VCaP (cell line): Measurements from ENCODE around the gene SLC9A9.

Experiments
- H3K27ac ChIP-seq: fragments of 450-650 bp; 2 replicates; pipeline ENCODE4 v1.5.1; 2017
- CTCF ChIP-seq: fragments of 450-650 bp; conservative IDR thresholded peaks from 2 replicates; pipeline ENCODE4 v1.5.1; 2017; ENCODE audit warnings: mild to moderate bottlenecking, moderate library complexity

The SLC9A9 gene

GRCh38 chr3:143480344-143480743 is 367.9 kb downstream of the SLC9A9 start:
- no peak for TF ChIP-seq CTCF
- H3K27ac ChIP-seq, result no peak overlapping the region

GRCh38 chr3:143479727-143480126 is 368.5 kb downstream of the SLC9A9 start:
- TF ChIP-seq CTCF, result no peak
- H3K27ac ChIP-seq, result no peak overlapping the region

- TF ChIP-seq CTCF, result no peak
Measured at GRCh38 chr3:143478115-143478693, 370.1 kb downstream of the SLC9A9 start.

GRCh38 chr3:143476965-143477640 is 371.2 kb downstream of the SLC9A9 start:
- no peak overlapping the region for H3K27ac ChIP-seq
- TF ChIP-seq CTCF, result no peak

More at GRCh38 chr3:143478115-143478693, 370.1 kb downstream of the SLC9A9 start:
- H3K27ac ChIP-seq, result no peak overlapping the region

- TF ChIP-seq CTCF, result no peak
- no peak overlapping the region for H3K27ac ChIP-seq
Measured at GRCh38 chr3:143475981-143476380, 372.3 kb downstream of the SLC9A9 start.

GRCh38 chr3:143472731-143473523 is 375.3 kb downstream of the SLC9A9 start:
- H3K27ac ChIP-seq, result no peak overlapping the region
- no peak for TF ChIP-seq CTCF

GRCh38 chr3:143471705-143472104 is 376.6 kb downstream of the SLC9A9 start:
- TF ChIP-seq CTCF, result no peak
- H3K27ac ChIP-seq, result no peak overlapping the region
